H1 (cell line): ENCODE data around the gene ALKBH7. TPM values are rescaled to one million over a fixed set of nuclear protein-coding genes. Genes with fewer than 3 reads are reported as not detected.
"Not testable (repeated sequence)": the region's sequence is repeated elsewhere in the genome, so short reads cannot be mapped to it uniquely, and the experiment has no call there.

ENCODE experiments used
- CTCF ChIA-PET: fragments of 300-600 bp; sonication (Branson Sonifier 250); formaldehyde crosslinking; loops from one replicate; lab custom pipeline; 2021; ENCODE audit not compliant: partially characterized antibody; lab: Charles Lee
- POLR2A ChIA-PET: fragments of 300-600 bp; sonication (Branson Sonifier 250); formaldehyde crosslinking; loops from one replicate; lab custom pipeline; 2021; ENCODE audit warnings: inconsistent platforms; ENCODE audit not compliant: partially characterized antibody; lab: Charles Lee
- DNase-seq, 2 experiments: peaks; one replicate each; pipeline versions ENCODE4 v3.0.0 to v3.0.0-alpha.2; 2010 to 2022; ENCODE audit warnings: low spot score in 2 of 2, low read depth in 1 of 2, mixed read lengths in 1 of 2
- FAIRE-seq: peaks from 2 replicates; lab custom pipeline; 2011; peaks lifted over from hg19 to GRCh38; lab: Jason Lieb, UNC
- H2AFZ ChIP-seq: 2 replicates; pipeline ENCODE4 v1.8.1; 2012; ENCODE audit warnings: low read length, inconsistent platforms
- H2AK5ac ChIP-seq: 2 replicates; pipeline ENCODE4 v1.6.1; 2013; ENCODE audit warnings: low read depth, low read length
- H2BK120ac ChIP-seq: replicated peaks from 2 replicates; pipeline ENCODE3; 2013; ENCODE audit warnings: low read depth, low read length, inconsistent platforms
- H2BK12ac ChIP-seq: 2 replicates; pipeline ENCODE4 v1.6.1; 2013; ENCODE audit warnings: low read depth, low read length
- H2BK15ac ChIP-seq: 2 replicates; pipeline ENCODE4 v1.6.1; 2013; ENCODE audit warnings: low read length
- H2BK20ac ChIP-seq: 2 replicates; pipeline ENCODE4 v1.6.1; 2013; ENCODE audit warnings: low read length
- H2BK5ac ChIP-seq: 2 replicates; pipeline ENCODE4 v1.6.1; 2013; ENCODE audit warnings: low read depth, low read length
- H3K14ac ChIP-seq: 2 replicates; pipeline ENCODE4 v1.6.1; 2013; ENCODE audit warnings: inconsistent platforms; ENCODE audit not compliant: insufficient read length
- H3K18ac ChIP-seq: 2 replicates; pipeline ENCODE4 v1.6.1; 2013; ENCODE audit warnings: low read length; ENCODE audit errors: extremely low read depth
- H3K23ac ChIP-seq: 2 replicates; pipeline ENCODE4 v1.6.1; 2013; ENCODE audit warnings: inconsistent platforms; ENCODE audit not compliant: insufficient read length
- H3K23me2 ChIP-seq: 2 replicates; pipeline ENCODE4 v1.6.1; 2013; ENCODE audit warnings: low read depth, low read length
- H3K27ac ChIP-seq: 2 replicates; pipeline ENCODE4 v1.6.1; 2011; ENCODE audit warnings: low read depth, low read length, inconsistent platforms
- H3K27me3 ChIP-seq, 4 experiments: replicated peaks in 1 of 4; 1 replicate in 1 of 4; 2 replicates in 3 of 4; pipeline versions ENCODE4 v1.6.1 to v1.8.1; 2011 to 2013; ENCODE audit warnings: low read length in 3 of 4, mild to moderate bottlenecking in 3 of 4, inconsistent platforms in 2 of 4, mixed read lengths in 2 of 4, moderate library complexity in 1 of 4; ENCODE audit not compliant: control insufficient read depth in 3 of 4, insufficient read depth in 3 of 4; ENCODE audit errors: extremely low read depth in 1 of 4
- H3K36me3 ChIP-seq, 4 experiments: 2 replicates each; pipeline versions ENCODE4 v1.6.1 to v1.8.1; 2011 to 2013; ENCODE audit warnings: mild to moderate bottlenecking in 4 of 4, low read length in 3 of 4, moderate library complexity in 2 of 4, control low read depth in 1 of 4, inconsistent platforms in 1 of 4; ENCODE audit not compliant: insufficient read depth in 4 of 4, control insufficient read depth in 2 of 4
- H3K4ac ChIP-seq: replicated peaks from 2 replicates; pipeline ENCODE3; 2013; ENCODE audit warnings: low read length, low read depth, mixed read lengths, inconsistent platforms; ENCODE audit not compliant: insufficient read length
- H3K4me1 ChIP-seq, 4 experiments: replicated peaks in 1 of 4; 1 replicate in 1 of 4; 2 replicates in 3 of 4; pipeline versions ENCODE4 v1.6.1 to v1.8.1; 2011 to 2013; ENCODE audit warnings: low read length in 3 of 4, inconsistent platforms in 2 of 4, mixed read lengths in 1 of 4; ENCODE audit not compliant: insufficient read depth in 4 of 4, control insufficient read depth in 3 of 4
- H3K4me2 ChIP-seq, 2 experiments: 2 replicates each; pipeline versions ENCODE4 v1.6.1 to v1.8.1; 2011 to 2013; ENCODE audit warnings: low read depth in 2 of 2, low read length in 2 of 2, control low read depth in 1 of 2, inconsistent platforms in 1 of 2, mild to moderate bottlenecking in 1 of 2; ENCODE audit not compliant: insufficient read depth in 1 of 2
- H3K4me3 ChIP-seq, 4 experiments: fragments of 200-600, 300-600 bp in 1 of 4; sonication (generic), shearing (Covaris generic), sonication (Bioruptor Twin) in 1 of 4; 2 replicates each; pipeline versions ENCODE4 v1.5.1 to v1.8.1; 2011 to 2016; ENCODE audit warnings: low read length in 4 of 4, low read depth in 3 of 4, control low read depth in 2 of 4, inconsistent platforms in 2 of 4, mild to moderate bottlenecking in 2 of 4, mixed read lengths in 1 of 4, moderate library complexity in 1 of 4; ENCODE audit not compliant: insufficient read depth in 2 of 4; ENCODE audit errors: extremely low read depth in 1 of 4
- H3K56ac ChIP-seq: replicated peaks from 2 replicates; pipeline ENCODE3; 2013; ENCODE audit warnings: low read depth, mild to moderate bottlenecking, mixed read lengths, low read length, inconsistent platforms; ENCODE audit not compliant: insufficient read length
- H3K79me1 ChIP-seq: 2 replicates; pipeline ENCODE4 v1.6.1; 2013; ENCODE audit warnings: low read depth, low read length, control low read depth
- H3K79me2 ChIP-seq, 2 experiments: 2 replicates each; pipeline versions ENCODE4 v1.6.1 to v1.8.1; 2012 to 2013; ENCODE audit warnings: low read length in 2 of 2, mild to moderate bottlenecking in 2 of 2, inconsistent platforms in 1 of 2; ENCODE audit not compliant: insufficient read depth in 2 of 2, control insufficient read depth in 1 of 2
- H3K9ac ChIP-seq, 4 experiments: replicated peaks in 1 of 4; 1 replicate in 1 of 4; 2 replicates in 3 of 4; pipeline versions ENCODE4 v1.6.1 to v1.8.1; 2011 to 2013; ENCODE audit warnings: low read depth in 3 of 4, low read length in 3 of 4, control low read depth in 2 of 4, mild to moderate bottlenecking in 2 of 4, moderate library complexity in 2 of 4, inconsistent platforms in 1 of 4; ENCODE audit errors: extremely low read depth in 1 of 4
- H3K9me3 ChIP-seq, 2 experiments: 2 replicates each; pipeline versions ENCODE4 v1.6.1 to v1.8.1; 2012 to 2013; ENCODE audit warnings: mild to moderate bottlenecking in 2 of 2, moderate library complexity in 2 of 2, control low read depth in 1 of 2, inconsistent platforms in 1 of 2, low read depth in 1 of 2, low read length in 1 of 2, mixed read lengths in 1 of 2; ENCODE audit not compliant: insufficient read depth in 2 of 2
- H4K20me1 ChIP-seq, 2 experiments: replicated peaks in 1 of 2; 2 replicates each; pipeline versions ENCODE3 to v1.8.1; 2011 to 2013; ENCODE audit warnings: inconsistent platforms in 2 of 2, low read length in 2 of 2, mild to moderate bottlenecking in 1 of 2; ENCODE audit not compliant: insufficient read depth in 2 of 2, control insufficient read depth in 1 of 2
- H4K5ac ChIP-seq: 2 replicates; pipeline ENCODE4 v1.6.1; 2013; ENCODE audit warnings: low read length, low read depth, mixed read lengths, inconsistent platforms; ENCODE audit not compliant: insufficient read length
- H4K8ac ChIP-seq: 2 replicates; pipeline ENCODE4 v1.8.0; 2013; ENCODE audit warnings: mild to moderate bottlenecking, moderate library complexity, low read length, inconsistent platforms; ENCODE audit not compliant: insufficient read depth; ENCODE audit errors: extremely low read depth
- H4K91ac ChIP-seq: replicated peaks from 2 replicates; pipeline ENCODE3; 2013; ENCODE audit warnings: low read length, mixed read lengths, inconsistent platforms; ENCODE audit not compliant: insufficient read length
- WGBS, 2 experiments: shearing (Covaris generic) in 1 of 2; methylation state at CpG; one replicate each; pipeline versions ENCODE4 v1.1.6 to v1.1.7; 2013 to 2015; ENCODE audit warnings: low lambda C conversion rate in 2 of 2, mixed read lengths in 2 of 2, inconsistent platforms in 1 of 2, low coverage in 1 of 2, missing lambda C conversion rate in 1 of 2; ENCODE audit not compliant: insufficient replicate concordance in 2 of 2, insufficient coverage in 1 of 2, insufficient read length in 1 of 2; ENCODE audit errors: extremely low coverage in 1 of 2, missing lambda C conversion rate in 1 of 2; 5-methylcytosine and 5-hydroxymethylcytosine counted together
- polyA plus RNA-seq, 7 experiments: library from polyadenylated mRNA; depleted of rRNA in 3 of 7; stranded (reverse) in 5 of 7; unstranded in 2 of 7; fragments of >200 nt in 5 of 7; fragments of 200-250 nt in 2 of 7; gene quantifications; 1 replicate in 5 of 7; 2 replicates in 1 of 7; 4 replicates in 1 of 7; pipeline versions ENCODE4 v1.2.1 to v1.2.3, GENCODE V29; 2011 to 2013; ENCODE audit warnings: missing spikeins in 2 of 7, mixed read lengths in 2 of 7
- total RNA-seq: library from RNA; stranded (reverse); fragmentation: NEBNext Ultra II Directional; extraction: Animal tissue kit (Norgen Biotek cat#: 25700); gene quantifications from 2 replicates; pipeline ENCODE4 v1.2.1, GENCODE V29; 2021

ALKBH7 gene
- total and polyA plus RNA-seq, 2 of the 8 experiments (the other 6 are each of a cell fraction or from before 2014, with no cell fraction given) = 66.3 to 100 TPM

DNA sequence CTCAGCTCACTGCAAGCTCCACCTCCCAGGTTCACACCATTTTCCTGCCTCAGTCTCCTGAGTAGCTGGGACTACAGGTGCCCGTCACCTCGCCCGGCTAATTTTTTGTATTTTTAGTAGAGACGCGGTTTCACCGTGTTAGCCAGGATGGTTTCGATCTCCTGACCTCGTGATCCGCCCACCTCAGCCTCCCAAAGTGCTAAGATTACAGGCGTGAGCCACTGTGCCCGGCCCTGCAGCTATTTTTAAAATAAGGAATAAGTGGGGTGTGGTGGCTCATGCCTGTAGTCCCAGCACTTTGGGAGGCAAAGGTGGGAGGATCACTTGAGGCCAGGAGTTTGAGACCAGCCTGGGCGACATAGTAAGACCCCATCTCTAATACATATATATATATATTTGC lies 12.1 kb upstream of the ALKBH7 start:
- H4K5ac ChIP-seq, H3K4ac ChIP-seq, H4K91ac ChIP-seq, H2BK20ac ChIP-seq, H3K36me3 ChIP-seq, H3K4me2 ChIP-seq, H3K23ac ChIP-seq, H2AFZ ChIP-seq, FAIRE-seq, H2BK12ac ChIP-seq, H3K18ac ChIP-seq, H3K9me3 ChIP-seq, H2BK15ac ChIP-seq, H4K8ac ChIP-seq, H3K27me3 ChIP-seq, DNase-seq, H2AK5ac ChIP-seq, H2BK5ac ChIP-seq, H3K23me2 ChIP-seq, H3K14ac ChIP-seq, H3K56ac ChIP-seq, H3K9ac ChIP-seq, H3K4me3 ChIP-seq, H4K20me1 ChIP-seq, H2BK120ac ChIP-seq, H3K79me2 ChIP-seq, H3K79me1 ChIP-seq, H3K27ac ChIP-seq, H3K4me1 ChIP-seq: not testable (repeated sequence)
- CTCF ChIA-PET = interaction anchor here (0.7 to 1.3 kb wide), 3 partner anchors 8 to 408 kb away, joined by 3 to 6 read pairs (median 3); no protein-coding TSS in a partner anchor
- WGBS, 2 experiments = 95% methylated on average over 11 of the region's 12 CpGs; no CpG with 5 or more reads in 1 of the 2 experiments
- POLR2A ChIA-PET = interaction anchor here (1.4 to 2.9 kb wide), 3 partner anchors 12 to 64 kb away, joined by 4 to 17 read pairs (median 4); partner anchors contain the start of genes ALKBH7 and KHSRP

DNA sequence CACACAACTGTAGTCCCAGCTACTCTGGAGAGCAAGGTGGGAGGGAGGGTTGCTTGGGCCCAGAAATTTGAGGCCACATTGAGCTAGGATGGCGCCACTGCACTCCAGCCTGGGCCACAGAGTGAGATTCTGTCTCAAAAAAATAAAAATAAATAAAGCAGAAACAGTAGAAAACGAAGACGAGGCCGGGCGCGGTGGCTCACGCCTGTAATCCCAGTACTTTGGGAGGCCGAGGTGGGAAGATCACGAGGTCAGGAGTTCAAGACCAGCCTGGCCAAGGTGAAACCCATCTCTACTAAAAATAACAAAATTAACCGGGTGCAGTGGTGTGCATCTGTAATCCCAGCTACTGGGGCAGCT lies 11.8 kb upstream of the ALKBH7 start:
- not testable (repeated sequence) for H4K8ac ChIP-seq, H2BK12ac ChIP-seq, DNase-seq, H2AK5ac ChIP-seq, H4K91ac ChIP-seq, H3K4me2 ChIP-seq, H3K4ac ChIP-seq, H4K20me1 ChIP-seq, H2BK120ac ChIP-seq, H3K14ac ChIP-seq, H3K36me3 ChIP-seq, H3K56ac ChIP-seq, H3K79me1 ChIP-seq, H3K9me3 ChIP-seq, H3K79me2 ChIP-seq, H2BK20ac ChIP-seq, H4K5ac ChIP-seq, H3K27ac ChIP-seq, H2AFZ ChIP-seq, H2BK5ac ChIP-seq, H3K18ac ChIP-seq, H3K4me1 ChIP-seq, H3K23ac ChIP-seq, H3K23me2 ChIP-seq, H3K9ac ChIP-seq, H2BK15ac ChIP-seq, H3K27me3 ChIP-seq, FAIRE-seq
- WGBS, 2 experiments = 90% methylated on average over 10 of the region's 10 CpGs; no CpG with 5 or more reads in 1 of the 2 experiments
- ChIA-PET CTCF (interaction anchor here (0.9 to 1.3 kb wide), 2 partner anchors 9 to 313 kb away, joined by 3 read pairs; no protein-coding TSS in a partner anchor), POLR2A (interaction anchor here (0.6 to 2.9 kb wide), 7 partner anchors 12 to 143 kb away, joined by 3 to 17 read pairs (median 4); partner anchors contain the start of genes ALKBH7 and KHSRP)
- H3K4me3 ChIP-seq = peak overlapping the region; percentile 63 to 92 (median 68); a peak in 5 of 8 replicates
